Hematopoietic multipotent progenitor cell treated with erythropoietin and hydrocortisone succinate and interleukin-3 and kit ligand, for 4 days (in vitro differentiated cells): ENCODE data around the gene CFAP45.

Experiments used
- DNase-seq: peaks from one replicate; pipeline ENCODE4 v3.0.0-alpha.2; 2015

The CFAP45 gene

DNA sequence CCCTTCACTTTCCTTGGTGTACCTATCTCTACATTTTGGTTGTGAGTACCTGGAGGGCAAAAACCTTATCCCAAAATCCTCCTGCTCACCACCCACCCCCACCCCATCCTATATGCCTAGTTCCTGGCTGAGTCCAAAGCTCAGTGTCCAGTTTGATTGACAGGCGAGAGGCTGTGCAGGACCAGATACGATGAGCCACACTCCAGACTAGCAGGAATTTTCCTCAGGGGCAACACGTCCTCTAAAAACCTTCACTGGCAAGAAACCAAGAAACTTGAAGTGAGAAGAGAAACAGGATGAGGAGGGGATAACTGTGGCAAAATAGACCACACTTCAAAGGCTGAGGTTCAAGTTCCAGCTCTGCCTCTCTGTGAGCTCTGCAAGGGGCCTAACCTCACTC lies 74.4 kb downstream of the CFAP45 start:
- no peak for DNase-seq

DNA sequence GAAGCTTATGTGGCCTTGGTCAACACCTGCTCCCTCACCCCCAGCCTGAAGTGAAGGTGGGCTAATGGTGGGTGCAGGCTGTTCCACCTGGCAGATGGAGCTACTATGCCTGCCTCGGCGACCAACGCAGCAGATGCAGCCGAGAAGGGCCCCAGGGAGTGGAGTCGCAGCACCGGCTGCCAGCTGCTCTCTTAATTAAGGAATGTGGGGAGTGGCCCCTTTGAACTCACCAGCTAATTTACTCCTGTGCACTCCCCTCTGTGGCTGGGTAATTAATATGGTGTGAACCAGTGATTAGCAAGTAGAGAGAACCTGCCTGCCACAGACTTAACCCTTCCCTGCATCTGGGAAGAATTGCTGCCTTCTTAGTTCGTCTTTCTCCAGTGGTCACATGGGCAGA lies 76.6 kb downstream of the CFAP45 start:
- DNase-seq: no peak
